Activated naive CD8-positive, alpha-beta T cell treated with anti-CD3 and anti-CD28 coated beads for 36 hours (primary cell): ENCODE results near the gene RGS7. TPM values are rescaled to one million over a fixed set of nuclear protein-coding genes. Genes with fewer than 3 reads are reported as not detected.

ENCODE experiments used
- DNase-seq: peaks from one replicate; pipeline ENCODE4 v3.0.0; 2021
- H3K27ac Mint-ChIP-seq: one replicate; pipeline ENCODE4 v1.8.0; 2022; ENCODE audit warnings: mild to moderate bottlenecking, moderate library complexity, mixed read lengths
- H3K27me3 Mint-ChIP-seq: one replicate; pipeline ENCODE4 v1.8.0; 2022; ENCODE audit warnings: mild to moderate bottlenecking, mixed read lengths
- H3K36me3 Mint-ChIP-seq: one replicate; pipeline ENCODE4 v1.8.0; 2021; ENCODE audit warnings: mild to moderate bottlenecking, mixed read lengths
- H3K4me1 Mint-ChIP-seq: one replicate; pipeline ENCODE4 v1.8.0; 2021; ENCODE audit warnings: mixed read lengths
- H3K4me3 Mint-ChIP-seq: one replicate; pipeline ENCODE4 v1.8.0; 2022; ENCODE audit warnings: mild to moderate bottlenecking, moderate library complexity, mixed read lengths
- H3K9me3 Mint-ChIP-seq: one replicate; pipeline ENCODE4 v1.8.0; 2022; ENCODE audit warnings: mixed read lengths
- total RNA-seq, 2 experiments: library from RNA; stranded (reverse); gene quantifications; one replicate each; pipeline ENCODE4 v1.2.3, GENCODE V29; 2021

The RGS7 gene
- total RNA-seq, 2 experiments from 2014 or later = not detected

GRCh38 chr1:240866724-240867123 is 490.3 kb downstream of the RGS7 start:
- no peaks in the 10 kb centered on the region for H3K27me3 Mint-ChIP-seq
- no peaks in the 10 kb centered on the region for H3K4me1 Mint-ChIP-seq
- no peak overlapping the region for H3K27ac Mint-ChIP-seq
- no peaks in the 10 kb centered on the region for H3K36me3 Mint-ChIP-seq
- no peaks in the 10 kb centered on the region for H3K9me3 Mint-ChIP-seq
- no peak for DNase-seq
- H3K4me3 Mint-ChIP-seq = no peak overlapping the region

GRCh38 chr1:240860023-240860422 is 497.0 kb downstream of the RGS7 start:
- H3K4me3 Mint-ChIP-seq = no peak overlapping the region
- H3K4me1 Mint-ChIP-seq = no peaks in the 10 kb centered on the region
- no peak for DNase-seq
- H3K9me3 Mint-ChIP-seq = no peaks in the 10 kb centered on the region
- no peaks in the 10 kb centered on the region for H3K27me3 Mint-ChIP-seq
- no peaks in the 10 kb centered on the region for H3K36me3 Mint-ChIP-seq
- H3K27ac Mint-ChIP-seq = no peak overlapping the region

- Mint-ChIP-seq H3K36me3 (no peaks in the 10 kb centered on the region), H3K4me3 (no peak overlapping the region), H3K9me3 (peaks cover 3% of the 10 kb centered on the region), H3K4me1 (no peaks in the 10 kb centered on the region), H3K27me3 (no peaks in the 10 kb centered on the region), H3K27ac (no peak overlapping the region)
- DNase-seq = no peak
Observed at GRCh38 chr1:240854367-240854766, 502.6 kb downstream of the RGS7 start.

- no peaks in the 10 kb centered on the region for H3K4me1 Mint-ChIP-seq
- no peak overlapping the region for H3K27ac Mint-ChIP-seq
- H3K4me3 Mint-ChIP-seq = no peak overlapping the region
- no peak for DNase-seq
- peaks cover 3% of the 10 kb centered on the region for H3K9me3 Mint-ChIP-seq
- H3K27me3 Mint-ChIP-seq = no peaks in the 10 kb centered on the region
- no peaks in the 10 kb centered on the region for H3K36me3 Mint-ChIP-seq
Observed at GRCh38 chr1:240847325-240847724, 509.7 kb downstream of the RGS7 start.

- Mint-ChIP-seq H3K27me3 (no peaks in the 10 kb centered on the region), H3K4me3 (no peak overlapping the region), H3K36me3 (no peaks in the 10 kb centered on the region), H3K4me1 (no peaks in the 10 kb centered on the region), H3K9me3 (peaks cover 4% of the 10 kb centered on the region), H3K27ac (no peak overlapping the region)
- no peak for DNase-seq
Observed at GRCh38 chr1:240844486-240844885, 512.5 kb downstream of the RGS7 start.

GRCh38 chr1:240843798-240844197 is 513.2 kb downstream of the RGS7 start:
- H3K4me1 Mint-ChIP-seq = no peaks in the 10 kb centered on the region
- H3K27me3 Mint-ChIP-seq = no peaks in the 10 kb centered on the region
- H3K9me3 Mint-ChIP-seq = peaks cover 4% of the 10 kb centered on the region
- no peak for DNase-seq
- H3K27ac Mint-ChIP-seq = no peak overlapping the region
- H3K4me3 Mint-ChIP-seq = no peak overlapping the region
- no peaks in the 10 kb centered on the region for H3K36me3 Mint-ChIP-seq

- Mint-ChIP-seq H3K4me1 (no peaks in the 10 kb centered on the region), H3K27ac (no peak overlapping the region), H3K36me3 (no peaks in the 10 kb centered on the region)
Observed at GRCh38 chr1:240836271-240836670, 520.7 kb downstream of the RGS7 start.

GRCh38 chr1:240835291-240835690 is 521.7 kb downstream of the RGS7 start:
- no peaks in the 10 kb centered on the region for H3K36me3 Mint-ChIP-seq
- H3K4me1 Mint-ChIP-seq = no peaks in the 10 kb centered on the region
- H3K9me3 Mint-ChIP-seq = peaks cover 4% of the 10 kb centered on the region
- no peaks in the 10 kb centered on the region for H3K27me3 Mint-ChIP-seq
- no peak for DNase-seq
- H3K4me3 Mint-ChIP-seq = no peak overlapping the region
- no peak overlapping the region for H3K27ac Mint-ChIP-seq

More at GRCh38 chr1:240836271-240836670, 520.7 kb downstream of the RGS7 start:
- Mint-ChIP-seq H3K9me3 (peaks cover 4% of the 10 kb centered on the region), H3K27me3 (no peaks in the 10 kb centered on the region), H3K4me3 (no peak overlapping the region)
- DNase-seq = no peak

GRCh38 chr1:240833075-240833474 is 523.9 kb downstream of the RGS7 start:
- Mint-ChIP-seq H3K27me3 (no peaks in the 10 kb centered on the region), H3K27ac (no peak overlapping the region), H3K36me3 (no peaks in the 10 kb centered on the region), H3K9me3 (peaks cover 1% of the 10 kb centered on the region), H3K4me1 (no peaks in the 10 kb centered on the region), H3K4me3 (no peak overlapping the region)
- no peak for DNase-seq

GRCh38 chr1:240831922-240832321 is 525.1 kb downstream of the RGS7 start:
- Mint-ChIP-seq H3K4me1 (no peaks in the 10 kb centered on the region), H3K9me3 (peaks cover 1% of the 10 kb centered on the region), H3K4me3 (no peak overlapping the region), H3K27ac (no peak overlapping the region), H3K27me3 (no peaks in the 10 kb centered on the region), H3K36me3 (no peaks in the 10 kb centered on the region)
- no peak for DNase-seq

GRCh38 chr1:240831191-240831631 is 525.8 kb downstream of the RGS7 start:
- no peak for DNase-seq
- Mint-ChIP-seq H3K4me1 (no peaks in the 10 kb centered on the region), H3K36me3 (no peaks in the 10 kb centered on the region), H3K4me3 (no peak overlapping the region), H3K9me3 (peaks cover 1% of the 10 kb centered on the region), H3K27ac (no peak overlapping the region), H3K27me3 (no peaks in the 10 kb centered on the region)

- no peak for DNase-seq
Observed at GRCh38 chr1:240829487-240829886, 527.5 kb downstream of the RGS7 start.

GRCh38 chr1:240827786-240828185 is 529.2 kb downstream of the RGS7 start:
- no peak for DNase-seq
- H3K27ac Mint-ChIP-seq = no peak overlapping the region
- H3K36me3 Mint-ChIP-seq = no peaks in the 10 kb centered on the region
- no peaks in the 10 kb centered on the region for H3K27me3 Mint-ChIP-seq
- H3K4me3 Mint-ChIP-seq = no peak overlapping the region
- H3K4me1 Mint-ChIP-seq = no peaks in the 10 kb centered on the region
- peaks cover 2% of the 10 kb centered on the region for H3K9me3 Mint-ChIP-seq

More at GRCh38 chr1:240829487-240829886, 527.5 kb downstream of the RGS7 start:
- H3K4me1 Mint-ChIP-seq = no peaks in the 10 kb centered on the region
- no peaks in the 10 kb centered on the region for H3K36me3 Mint-ChIP-seq
- H3K27ac Mint-ChIP-seq = no peak overlapping the region
- H3K9me3 Mint-ChIP-seq = peaks cover 1% of the 10 kb centered on the region
- no peak overlapping the region for H3K4me3 Mint-ChIP-seq
- no peaks in the 10 kb centered on the region for H3K27me3 Mint-ChIP-seq

- Mint-ChIP-seq H3K9me3 (peaks cover 1% of the 10 kb centered on the region), H3K27ac (no peak overlapping the region), H3K36me3 (no peaks in the 10 kb centered on the region), H3K4me3 (no peak overlapping the region), H3K4me1 (no peaks in the 10 kb centered on the region), H3K27me3 (no peaks in the 10 kb centered on the region)
- no peak for DNase-seq
Observed at GRCh38 chr1:240824238-240824637, 532.8 kb downstream of the RGS7 start.

GRCh38 chr1:240823357-240823756 is 533.6 kb downstream of the RGS7 start:
- Mint-ChIP-seq H3K4me1 (no peaks in the 10 kb centered on the region), H3K36me3 (no peaks in the 10 kb centered on the region), H3K9me3 (peaks cover 1% of the 10 kb centered on the region), H3K27me3 (no peaks in the 10 kb centered on the region), H3K4me3 (no peak overlapping the region), H3K27ac (no peak overlapping the region)
- no peak for DNase-seq

- H3K4me3 Mint-ChIP-seq = no peak overlapping the region
- H3K36me3 Mint-ChIP-seq = no peaks in the 10 kb centered on the region
- no peaks in the 10 kb centered on the region for H3K27me3 Mint-ChIP-seq
- peaks cover 1% of the 10 kb centered on the region for H3K9me3 Mint-ChIP-seq
- no peak overlapping the region for H3K27ac Mint-ChIP-seq
- DNase-seq = no peak
- no peaks in the 10 kb centered on the region for H3K4me1 Mint-ChIP-seq
Observed at GRCh38 chr1:240821925-240822324, 535.1 kb downstream of the RGS7 start.

GRCh38 chr1:240820816-240821215 is 536.2 kb downstream of the RGS7 start:
- Mint-ChIP-seq H3K27ac (no peak overlapping the region), H3K9me3 (peaks cover 1% of the 10 kb centered on the region), H3K4me1 (no peaks in the 10 kb centered on the region)

More at GRCh38 chr1:240820816-240821215, 536.2 kb downstream of the RGS7 start:
- Mint-ChIP-seq H3K4me3 (no peak overlapping the region), H3K27me3 (no peaks in the 10 kb centered on the region), H3K36me3 (no peaks in the 10 kb centered on the region)
- no peak for DNase-seq
